Measurements from ENCODE around the gene FXYD4.

DNA sequence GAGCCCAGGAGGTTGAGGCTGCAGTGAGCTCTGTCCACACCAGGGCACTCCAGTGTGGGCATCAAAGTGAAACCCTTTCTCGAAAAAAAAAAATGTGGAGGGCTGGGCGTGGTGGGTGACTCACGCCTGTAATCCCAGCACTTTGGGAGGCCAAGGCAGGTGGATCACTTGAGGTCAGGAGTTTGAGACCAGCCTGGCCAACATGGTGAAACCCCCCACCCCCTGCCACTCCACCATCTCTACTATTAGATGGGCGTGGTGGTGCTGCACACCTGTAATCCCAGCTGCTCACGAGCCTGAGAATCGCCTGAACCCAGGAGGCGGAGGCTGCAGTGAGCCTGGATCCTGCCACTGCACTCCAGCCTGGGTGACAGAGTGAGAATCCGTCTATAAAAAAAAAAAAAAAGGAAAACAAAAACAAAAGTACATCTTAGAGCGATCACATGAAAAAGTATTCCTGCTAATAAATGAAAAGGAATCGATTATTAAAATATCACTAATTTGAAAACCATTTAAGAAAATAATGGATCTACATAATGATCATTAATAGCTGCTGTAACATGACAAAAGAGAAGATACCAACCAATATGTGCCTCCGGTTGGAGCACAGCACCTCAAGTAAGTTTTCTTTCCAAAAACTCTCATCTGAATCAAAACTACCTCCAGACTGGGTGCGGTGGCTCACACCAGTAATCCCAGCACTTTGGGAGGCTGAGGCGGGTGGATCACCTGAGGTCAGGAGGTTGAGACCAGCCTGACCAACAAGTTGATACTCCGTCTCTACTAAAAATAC lies 32.7 kb downstream of the FXYD4 start:
- TF ChIP-seq JUN (CRISPR knock-in tag; IDR thresholded peaks at IDR 0.05) (no peak), JAZF1 (CRISPR knock-in tag; IDR thresholded peaks at IDR 0.05) (no peak), NR2C2 (CRISPR knock-in tag; IDR thresholded peaks at IDR 0.05) (no peak), ZBTB21 (CRISPR knock-in tag; IDR thresholded peaks at IDR 0.05; ENCODE audit: borderline replicate concordance) (no peak), FOXK1 (CRISPR knock-in tag; IDR thresholded peaks at IDR 0.05) (no peak), SMAD3 (CRISPR knock-in tag; IDR thresholded peaks at IDR 0.05; ENCODE audit: borderline replicate concordance) (no peak)
- TF ChIP-seq, protein P1, sequence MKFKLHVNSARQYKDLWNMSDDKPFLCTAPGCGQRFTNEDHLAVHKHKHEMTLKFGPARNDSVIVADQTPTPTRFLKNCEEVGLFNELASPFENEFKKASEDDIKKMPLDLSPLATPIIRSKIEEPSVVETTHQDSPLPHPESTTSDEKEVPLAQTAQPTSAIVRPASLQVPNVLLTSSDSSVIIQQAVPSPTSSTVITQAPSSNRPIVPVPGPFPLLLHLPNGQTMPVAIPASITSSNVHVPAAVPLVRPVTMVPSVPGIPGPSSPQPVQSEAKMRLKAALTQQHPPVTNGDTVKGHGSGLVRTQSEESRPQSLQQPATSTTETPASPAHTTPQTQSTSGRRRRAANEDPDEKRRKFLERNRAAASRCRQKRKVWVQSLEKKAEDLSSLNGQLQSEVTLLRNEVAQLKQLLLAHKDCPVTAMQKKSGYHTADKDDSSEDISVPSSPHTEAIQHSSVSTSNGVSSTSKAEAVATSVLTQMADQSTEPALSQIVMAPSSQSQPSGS (CRISPR knock-in tag; IDR thresholded peaks at IDR 0.05; ENCODE audit: borderline replicate concordance, low read depth) = no peak
- TF ChIP-seq, protein P2, sequence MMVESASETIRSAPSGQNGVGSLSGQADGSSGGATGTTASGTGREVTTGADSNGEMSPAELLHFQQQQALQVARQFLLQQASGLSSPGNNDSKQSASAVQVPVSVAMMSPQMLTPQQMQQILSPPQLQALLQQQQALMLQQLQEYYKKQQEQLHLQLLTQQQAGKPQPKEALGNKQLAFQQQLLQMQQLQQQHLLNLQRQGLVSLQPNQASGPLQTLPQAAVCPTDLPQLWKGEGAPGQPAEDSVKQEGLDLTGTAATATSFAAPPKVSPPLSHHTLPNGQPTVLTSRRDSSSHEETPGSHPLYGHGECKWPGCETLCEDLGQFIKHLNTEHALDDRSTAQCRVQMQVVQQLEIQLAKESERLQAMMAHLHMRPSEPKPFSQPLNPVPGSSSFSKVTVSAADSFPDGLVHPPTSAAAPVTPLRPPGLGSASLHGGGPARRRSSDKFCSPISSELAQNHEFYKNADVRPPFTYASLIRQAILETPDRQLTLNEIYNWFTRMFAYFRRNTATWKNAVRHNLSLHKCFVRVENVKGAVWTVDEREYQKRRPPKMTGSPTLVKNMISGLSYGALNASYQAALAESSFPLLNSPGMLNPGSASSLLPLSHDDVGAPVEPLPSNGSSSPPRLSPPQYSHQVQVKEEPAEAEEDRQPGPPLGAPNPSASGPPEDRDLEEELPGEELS (CRISPR knock-in tag; IDR thresholded peaks at IDR 0.05) = no peak
- TF ChIP-seq, protein P3, sequence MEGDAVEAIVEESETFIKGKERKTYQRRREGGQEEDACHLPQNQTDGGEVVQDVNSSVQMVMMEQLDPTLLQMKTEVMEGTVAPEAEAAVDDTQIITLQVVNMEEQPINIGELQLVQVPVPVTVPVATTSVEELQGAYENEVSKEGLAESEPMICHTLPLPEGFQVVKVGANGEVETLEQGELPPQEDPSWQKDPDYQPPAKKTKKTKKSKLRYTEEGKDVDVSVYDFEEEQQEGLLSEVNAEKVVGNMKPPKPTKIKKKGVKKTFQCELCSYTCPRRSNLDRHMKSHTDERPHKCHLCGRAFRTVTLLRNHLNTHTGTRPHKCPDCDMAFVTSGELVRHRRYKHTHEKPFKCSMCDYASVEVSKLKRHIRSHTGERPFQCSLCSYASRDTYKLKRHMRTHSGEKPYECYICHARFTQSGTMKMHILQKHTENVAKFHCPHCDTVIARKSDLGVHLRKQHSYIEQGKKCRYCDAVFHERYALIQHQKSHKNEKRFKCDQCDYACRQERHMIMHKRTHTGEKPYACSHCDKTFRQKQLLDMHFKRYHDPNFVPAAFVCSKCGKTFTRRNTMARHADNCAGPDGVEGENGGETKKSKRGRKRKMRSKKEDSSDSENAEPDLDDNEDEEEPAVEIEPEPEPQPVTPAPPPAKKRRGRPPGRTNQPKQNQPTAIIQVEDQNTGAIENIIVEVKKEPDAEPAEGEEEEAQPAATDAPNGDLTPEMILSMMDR (IDR thresholded peaks at IDR 0.05) = no peak
- TF ChIP-seq, protein P4, sequence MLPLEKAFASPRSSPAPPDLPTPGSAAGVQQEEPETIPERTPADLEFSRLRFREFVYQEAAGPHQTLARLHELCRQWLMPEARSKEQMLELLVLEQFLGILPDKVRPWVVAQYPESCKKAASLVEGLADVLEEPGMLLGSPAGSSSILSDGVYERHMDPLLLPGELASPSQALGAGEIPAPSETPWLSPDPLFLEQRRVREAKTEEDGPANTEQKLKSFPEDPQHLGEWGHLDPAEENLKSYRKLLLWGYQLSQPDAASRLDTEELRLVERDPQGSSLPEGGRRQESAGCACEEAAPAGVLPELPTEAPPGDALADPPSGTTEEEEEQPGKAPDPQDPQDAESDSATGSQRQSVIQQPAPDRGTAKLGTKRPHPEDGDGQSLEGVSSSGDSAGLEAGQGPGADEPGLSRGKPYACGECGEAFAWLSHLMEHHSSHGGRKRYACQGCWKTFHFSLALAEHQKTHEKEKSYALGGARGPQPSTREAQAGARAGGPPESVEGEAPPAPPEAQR (CRISPR knock-in tag; IDR thresholded peaks at IDR 0.05) = no peak
- TF ChIP-seq, protein P5, sequence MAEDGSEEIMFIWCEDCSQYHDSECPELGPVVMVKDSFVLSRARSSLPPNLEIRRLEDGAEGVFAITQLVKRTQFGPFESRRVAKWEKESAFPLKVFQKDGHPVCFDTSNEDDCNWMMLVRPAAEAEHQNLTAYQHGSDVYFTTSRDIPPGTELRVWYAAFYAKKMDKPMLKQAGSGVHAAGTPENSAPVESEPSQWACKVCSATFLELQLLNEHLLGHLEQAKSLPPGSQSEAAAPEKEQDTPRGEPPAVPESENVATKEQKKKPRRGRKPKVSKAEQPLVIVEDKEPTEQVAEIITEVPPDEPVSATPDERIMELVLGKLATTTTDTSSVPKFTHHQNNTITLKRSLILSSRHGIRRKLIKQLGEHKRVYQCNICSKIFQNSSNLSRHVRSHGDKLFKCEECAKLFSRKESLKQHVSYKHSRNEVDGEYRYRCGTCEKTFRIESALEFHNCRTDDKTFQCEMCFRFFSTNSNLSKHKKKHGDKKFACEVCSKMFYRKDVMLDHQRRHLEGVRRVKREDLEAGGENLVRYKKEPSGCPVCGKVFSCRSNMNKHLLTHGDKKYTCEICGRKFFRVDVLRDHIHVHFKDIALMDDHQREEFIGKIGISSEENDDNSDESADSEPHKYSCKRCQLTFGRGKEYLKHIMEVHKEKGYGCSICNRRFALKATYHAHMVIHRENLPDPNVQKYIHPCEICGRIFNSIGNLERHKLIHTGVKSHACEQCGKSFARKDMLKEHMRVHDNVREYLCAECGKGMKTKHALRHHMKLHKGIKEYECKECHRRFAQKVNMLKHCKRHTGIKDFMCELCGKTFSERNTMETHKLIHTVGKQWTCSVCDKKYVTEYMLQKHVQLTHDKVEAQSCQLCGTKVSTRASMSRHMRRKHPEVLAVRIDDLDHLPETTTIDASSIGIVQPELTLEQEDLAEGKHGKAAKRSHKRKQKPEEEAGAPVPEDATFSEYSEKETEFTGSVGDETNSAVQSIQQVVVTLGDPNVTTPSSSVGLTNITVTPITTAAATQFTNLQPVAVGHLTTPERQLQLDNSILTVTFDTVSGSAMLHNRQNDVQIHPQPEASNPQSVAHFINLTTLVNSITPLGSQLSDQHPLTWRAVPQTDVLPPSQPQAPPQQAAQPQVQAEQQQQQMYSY (CRISPR knock-in tag; IDR thresholded peaks at IDR 0.05) = no peak

Measured in WTC11 (cell line).